Activated CD8-positive, alpha-beta T cell treated with anti-CD3 and anti-CD28 coated beads for 36 hours (primary cell): ENCODE results near the gene ZNF575. TPM values are rescaled to one million over a fixed set of nuclear protein-coding genes. Genes with fewer than 3 reads are reported as not detected.

ENCODE experiments used
- ATAC-seq: fragments of 200-7000 bp; cut with Tn5 transposase; one replicate; pipeline ENCODE4 v1.10.0; 2021; ENCODE audit warnings: mild to moderate bottlenecking, moderate library complexity
- CTCF ChIA-PET: fragments of 350-600 bp; sonication (Branson Sonifier 250); formaldehyde crosslinking; loops from one replicate; lab custom pipeline; 2021; ENCODE audit warnings: antibody characterized with exemption; lab: Charles Lee
- POLR2A ChIA-PET: fragments of 350-600 bp; sonication (Branson Sonifier 250); formaldehyde crosslinking; loops from one replicate; lab custom pipeline; 2021; ENCODE audit warnings: antibody characterized with exemption; lab: Charles Lee
- DNase-seq: peaks from one replicate; pipeline ENCODE4 v3.0.0-alpha.2; 2020
- H3K27ac Mint-ChIP-seq: one replicate; pipeline ENCODE4 v1.8.0; 2021; ENCODE audit warnings: mild to moderate bottlenecking, mixed read lengths
- H3K27me3 Mint-ChIP-seq: one replicate; pipeline ENCODE4 v1.8.0; 2021; ENCODE audit warnings: mixed read lengths
- H3K36me3 Mint-ChIP-seq: one replicate; pipeline ENCODE4 v1.8.0; 2021; ENCODE audit warnings: low read depth, mixed read lengths
- H3K4me1 Mint-ChIP-seq: one replicate; pipeline ENCODE4 v1.8.0; 2021; ENCODE audit warnings: low read depth, mixed read lengths
- H3K4me3 Mint-ChIP-seq: one replicate; pipeline ENCODE4 v1.8.0; 2021; ENCODE audit warnings: mild to moderate bottlenecking, moderate library complexity, mixed read lengths
- H3K9me3 Mint-ChIP-seq: one replicate; pipeline ENCODE4 v1.8.0; 2021; ENCODE audit warnings: mixed read lengths
- CTCF ChIP-seq: fragments of 200-600 bp; IDR thresholded peaks from one replicate; pipeline ENCODE4 v1.8.0; 2022; ENCODE audit warnings: antibody characterized with exemption, mild to moderate bottlenecking
- intact Hi-C: fragments of 100-400 bp; cut with micrococcal nuclease; formaldehyde crosslinking; loops from one replicate; pipeline ENCODE4 v1.10.0; 2022
- total RNA-seq, 2 experiments: library from RNA; stranded (reverse); gene quantifications; one replicate each; pipeline ENCODE4 v1.2.3, GENCODE V29; 2021

ZNF575 gene
- total RNA-seq, 2 experiments from 2014 or later, result 1.2 to 2.0 TPM

GRCh38 chr19:43496960-43497359 lies 36.0 kb upstream of the ZNF575 start:
- intact Hi-C loops, result no loop called here
- POLR2A ChIA-PET, result no interaction called here
- H3K4me1 Mint-ChIP-seq, result peaks cover 2% of the 10 kb centered on the region
- ATAC-seq, result no peak
- H3K27ac Mint-ChIP-seq, result no peak overlapping the region
- DNase-seq, result no peak
- no peaks in the 10 kb centered on the region for H3K27me3 Mint-ChIP-seq
- H3K4me3 Mint-ChIP-seq, result no peak overlapping the region
- CTCF ChIA-PET, result interaction anchor here (1.2 to 1.8 kb wide), 3 partner anchors 22 to 64 kb away, joined by 4 to 6 read pairs (median 4); no protein-coding TSS in a partner anchor
- no peaks in the 10 kb centered on the region for H3K9me3 Mint-ChIP-seq
- peaks cover 11% of the 10 kb centered on the region for H3K36me3 Mint-ChIP-seq
- TF ChIP-seq CTCF, result no peak

GRCh38 chr19:43498233-43498842 lies 34.6 kb upstream of the ZNF575 start:
- no peaks in the 10 kb centered on the region for H3K9me3 Mint-ChIP-seq
- DNase-seq (no peak), ATAC-seq (no peak)
- ChIA-PET CTCF (interaction anchor here (0.7 to 2.2 kb wide), 2 partner anchors 39 to 51 kb away, joined by 3 to 6 read pairs; no protein-coding TSS in a partner anchor), POLR2A (interaction anchor here (1.5 kb wide), 1 partner anchor 35 kb away, joined by 3 read pairs; no protein-coding TSS in a partner anchor)
- peaks cover 7% of the 10 kb centered on the region for H3K4me1 Mint-ChIP-seq
- no peak for TF ChIP-seq CTCF
- intact Hi-C loops, result no loop called here
- peak overlapping the region; percentile 12 for H3K27ac Mint-ChIP-seq
- H3K27me3 Mint-ChIP-seq, result no peaks in the 10 kb centered on the region
- H3K4me3 Mint-ChIP-seq, result no peak overlapping the region
- peaks cover 15% of the 10 kb centered on the region for H3K36me3 Mint-ChIP-seq

GRCh38 chr19:43499042-43499441 lies 33.9 kb upstream of the ZNF575 start:
- Mint-ChIP-seq H3K36me3 (peaks cover 16% of the 10 kb centered on the region), H3K27ac (no peak overlapping the region), H3K4me1 (peaks cover 9% of the 10 kb centered on the region), H3K27me3 (no peaks in the 10 kb centered on the region), H3K4me3 (no peak overlapping the region), H3K9me3 (no peaks in the 10 kb centered on the region)
- POLR2A ChIA-PET, result interaction anchor here (1.5 kb wide), 1 partner anchor 36 kb away, joined by 3 read pairs; no protein-coding TSS in a partner anchor
- no peak for ATAC-seq
- TF ChIP-seq CTCF, result no peak
- intact Hi-C loops, result no loop called here
- DNase-seq, result no peak
- CTCF ChIA-PET, result interaction anchor here (0.7 to 2.2 kb wide), 2 partner anchors 40 to 52 kb away, joined by 3 to 6 read pairs; no protein-coding TSS in a partner anchor

- Mint-ChIP-seq H3K4me1 (peaks cover 18% of the 10 kb centered on the region), H3K27ac (no peak overlapping the region), H3K9me3 (no peaks in the 10 kb centered on the region), H3K27me3 (no peaks in the 10 kb centered on the region), H3K36me3 (peaks cover 15% of the 10 kb centered on the region), H3K4me3 (no peak overlapping the region)
- no peak for TF ChIP-seq CTCF
- POLR2A ChIA-PET, result interaction anchor here (0.8 kb wide), 1 partner anchor 11 kb away, joined by 3 read pairs; no protein-coding TSS in a partner anchor
- ATAC-seq (no peak), DNase-seq (no peak)
- intact Hi-C loops, result loop anchor here (5.0 kb wide), 1 partner anchor 40 kb away; no protein-coding TSS in a partner anchor
- CTCF ChIA-PET, result interaction anchor here (0.9 to 5.1 kb wide), 2 partner anchors 18 to 54 kb away, joined by 3 to 39 read pairs; no protein-coding TSS in a partner anchor
Measured at GRCh38 chr19:43501661-43502418, 31.1 kb upstream of the ZNF575 start.
